ENCODE data around the gene FAM222A. TPM values are rescaled to one million over a fixed set of nuclear protein-coding genes. Genes with fewer than 3 reads are reported as not detected.

Gene FAM222A
- polyA plus RNA-seq, 3 donors, result 0.09 TPM; not detected in 2

DNA sequence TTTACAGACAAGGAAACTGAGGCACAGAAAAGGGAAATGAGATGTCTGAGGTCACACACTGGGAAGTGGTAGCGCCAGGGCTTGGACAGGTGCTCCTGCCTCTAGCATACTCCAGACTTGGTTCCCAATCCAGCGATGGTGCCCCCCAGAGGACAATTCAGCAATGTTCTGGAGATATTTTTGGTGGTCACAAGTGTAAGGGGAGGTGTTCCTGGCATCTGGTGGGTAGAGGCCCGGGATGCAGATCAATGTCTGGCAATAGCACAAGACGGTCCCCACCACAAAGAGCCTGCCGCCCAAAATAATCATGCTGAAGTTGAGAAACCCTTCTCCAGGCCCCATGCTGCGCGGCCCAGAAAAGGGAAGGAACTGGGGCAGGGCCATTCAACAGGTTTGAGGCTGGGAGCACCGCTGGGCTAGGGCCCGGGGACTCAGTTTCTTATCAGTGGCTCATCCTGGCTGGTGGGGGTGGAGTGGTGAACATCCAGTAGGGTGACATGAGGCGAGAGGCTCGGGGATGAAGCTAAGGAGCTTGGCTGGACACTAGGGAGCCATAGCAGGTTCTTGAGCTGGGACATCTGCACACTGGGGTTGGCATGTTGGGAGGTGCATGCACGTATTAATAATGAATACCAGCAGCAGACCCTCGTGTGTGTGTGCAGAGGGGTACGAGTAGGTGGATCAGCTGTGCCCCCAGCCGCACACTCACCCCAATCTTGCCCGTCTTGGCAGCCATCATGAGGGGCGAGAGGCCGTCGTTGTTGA, 84.5 kb downstream of the FAM222A start:
- Histone ChIP-seq H3K4me2 (replicated peaks; ENCODE audit: extremely low read depth, low read length, poor library complexity, severe bottlenecking) (peak overlapping the region; percentile 11), H4K20me1 (ENCODE audit: insufficient read depth, low read length) (no peaks in the 10 kb centered on the region), H3K9me3 (replicated peaks in 1 of 2; ENCODE audit: control insufficient read depth in 1 of 2, insufficient read depth in 1 of 2, low read length in 2 of 2) (peaks cover 0 to 6% of the 10 kb centered on the region in 2 donors), H3K79me2 (ENCODE audit: insufficient read depth, low read length) (no peaks in the 10 kb centered on the region), H2AFZ (ENCODE audit: insufficient read depth, low read depth, low read length, poor library complexity, severe bottlenecking) (peak overlapping the region; percentile 29), H3K4me3 (replicated peaks in 1 of 3; ENCODE audit: low read depth in 2 of 3, low read length in 3 of 3) (no peak overlapping the region), H3K9ac (ENCODE audit: insufficient read depth, low read length, poor library complexity, severe bottlenecking) (no peak overlapping the region), H3K36me3 (replicated peaks in 1 of 2; ENCODE audit: control insufficient read depth in 1 of 2, insufficient read depth in 2 of 2, low read length in 2 of 2) (no peaks in the 10 kb centered on the region), H3K27me3 (ENCODE audit: control insufficient read depth in 2 of 2, insufficient read depth in 2 of 2, low read length in 2 of 2) (no peaks in the 10 kb centered on the region), H3K4me1 (ENCODE audit: control insufficient read depth in 1 of 2, insufficient read depth in 2 of 2, low read length in 2 of 2) (peaks cover 8 to 12% of the 10 kb centered on the region in 2 donors), H3K27ac (ENCODE audit: low read depth in 1 of 2, low read length in 2 of 2) (peak overlapping the region in 1 of 2 donors; percentile 8)
- peak; percentile 12 to 20 (median 18) for DNase-seq
- intact Hi-C loops (cut with micrococcal nuclease), result no loop called here
- 43% methylated on average over 12 of the region's 19 CpGs for WGBS (ENCODE audit: insufficient coverage)
- peaks cover 0 to 2% of the 10 kb centered on the region in 2 donors for H3K36me3 Mint-ChIP-seq
- H3K9me3 Mint-ChIP-seq, result peaks cover 0 to 7% (median 4%) of the 10 kb centered on the region in 7 donors
- TF ChIP-seq, protein P1, sequence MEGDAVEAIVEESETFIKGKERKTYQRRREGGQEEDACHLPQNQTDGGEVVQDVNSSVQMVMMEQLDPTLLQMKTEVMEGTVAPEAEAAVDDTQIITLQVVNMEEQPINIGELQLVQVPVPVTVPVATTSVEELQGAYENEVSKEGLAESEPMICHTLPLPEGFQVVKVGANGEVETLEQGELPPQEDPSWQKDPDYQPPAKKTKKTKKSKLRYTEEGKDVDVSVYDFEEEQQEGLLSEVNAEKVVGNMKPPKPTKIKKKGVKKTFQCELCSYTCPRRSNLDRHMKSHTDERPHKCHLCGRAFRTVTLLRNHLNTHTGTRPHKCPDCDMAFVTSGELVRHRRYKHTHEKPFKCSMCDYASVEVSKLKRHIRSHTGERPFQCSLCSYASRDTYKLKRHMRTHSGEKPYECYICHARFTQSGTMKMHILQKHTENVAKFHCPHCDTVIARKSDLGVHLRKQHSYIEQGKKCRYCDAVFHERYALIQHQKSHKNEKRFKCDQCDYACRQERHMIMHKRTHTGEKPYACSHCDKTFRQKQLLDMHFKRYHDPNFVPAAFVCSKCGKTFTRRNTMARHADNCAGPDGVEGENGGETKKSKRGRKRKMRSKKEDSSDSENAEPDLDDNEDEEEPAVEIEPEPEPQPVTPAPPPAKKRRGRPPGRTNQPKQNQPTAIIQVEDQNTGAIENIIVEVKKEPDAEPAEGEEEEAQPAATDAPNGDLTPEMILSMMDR (IDR thresholded peaks at IDR 0.05), result peak; percentile 14
- H3K27me3 Mint-ChIP-seq (ENCODE audit: low read depth in 3 of 3), result peaks cover 7 to 9% (median 8%) of the 10 kb centered on the region in 3 donors
- peaks cover 7% of the 10 kb centered on the region for H3K4me1 Mint-ChIP-seq
- no peak overlapping the region for H3K4me3 Mint-ChIP-seq
- no peak overlapping the region for H3K27ac Mint-ChIP-seq

DNA sequence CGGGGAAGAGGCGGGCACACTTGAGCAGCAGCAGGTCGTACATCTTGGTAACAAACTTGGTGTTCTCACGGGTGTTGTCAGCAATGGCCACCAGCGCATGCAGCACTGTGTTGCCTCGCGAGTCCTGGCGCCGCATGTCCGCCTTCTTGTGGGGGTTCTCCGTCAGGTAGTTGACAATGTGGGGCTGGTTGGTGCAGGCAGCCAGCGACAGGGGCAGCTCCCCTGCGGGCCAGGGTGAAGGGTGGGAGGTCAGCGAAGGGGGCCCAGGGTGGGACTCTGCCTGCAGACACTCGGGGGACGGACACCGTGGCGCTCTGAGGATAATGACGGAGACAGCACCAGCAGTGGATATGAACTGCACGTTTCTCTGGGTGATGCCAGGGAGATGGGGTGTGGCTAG, 85.1 kb downstream of the FAM222A start:
- H3K9me3 Mint-ChIP-seq, result peaks cover 0 to 7% (median 4%) of the 10 kb centered on the region in 7 donors
- Histone ChIP-seq H2AFZ (ENCODE audit: insufficient read depth, low read depth, low read length, poor library complexity, severe bottlenecking) (no peak overlapping the region), H3K79me2 (ENCODE audit: insufficient read depth, low read length) (no peaks in the 10 kb centered on the region), H4K20me1 (ENCODE audit: insufficient read depth, low read length) (no peaks in the 10 kb centered on the region), H3K27me3 (ENCODE audit: control insufficient read depth in 2 of 2, insufficient read depth in 2 of 2, low read length in 2 of 2) (no peaks in the 10 kb centered on the region), H3K4me3 (replicated peaks in 1 of 3; ENCODE audit: low read depth in 2 of 3, low read length in 3 of 3) (no peak overlapping the region), H3K36me3 (replicated peaks in 1 of 2; ENCODE audit: control insufficient read depth in 1 of 2, insufficient read depth in 2 of 2, low read length in 2 of 2) (no peaks in the 10 kb centered on the region), H3K27ac (ENCODE audit: low read depth in 1 of 2, low read length in 2 of 2) (no peak overlapping the region), H3K4me2 (replicated peaks; ENCODE audit: extremely low read depth, low read length, poor library complexity, severe bottlenecking) (no peak overlapping the region), H3K4me1 (ENCODE audit: control insufficient read depth in 1 of 2, insufficient read depth in 2 of 2, low read length in 2 of 2) (peaks cover 8 to 12% of the 10 kb centered on the region in 2 donors), H3K9ac (ENCODE audit: insufficient read depth, low read length, poor library complexity, severe bottlenecking) (no peak overlapping the region), H3K9me3 (replicated peaks in 1 of 2; ENCODE audit: control insufficient read depth in 1 of 2, insufficient read depth in 1 of 2, low read length in 2 of 2) (peaks cover 0 to 6% of the 10 kb centered on the region in 2 donors)
- intact Hi-C loops (cut with micrococcal nuclease), result no loop called here
- H3K4me3 Mint-ChIP-seq, result no peak overlapping the region
- WGBS (ENCODE audit: insufficient coverage), result 93% methylated on average over 15 of the region's 20 CpGs
- H3K4me1 Mint-ChIP-seq, result peaks cover 7% of the 10 kb centered on the region
- peak overlapping the region in 1 of 7 donors; percentile 68 for H3K27ac Mint-ChIP-seq
- H3K27me3 Mint-ChIP-seq (ENCODE audit: low read depth in 3 of 3), result peaks cover 7 to 9% (median 8%) of the 10 kb centered on the region in 3 donors
- TF ChIP-seq, protein P1 (IDR thresholded peaks at IDR 0.05), result no peak
- H3K36me3 Mint-ChIP-seq, result peaks cover 0 to 2% of the 10 kb centered on the region in 2 donors
- DNase-seq, result no peak
